GM21737 (cell line): ENCODE data around the gene PTBP2.
"Not testable (repeated sequence)": the region's sequence is repeated elsewhere in the genome, so short reads cannot be mapped to it uniquely, and the experiment has no call there.

Experiments used
- ATAC-seq: cut with Tn5 transposase; IDR thresholded peaks from one replicate; pipeline ENCODE4 v1.9.1; 2021; ENCODE audit warnings: mild to moderate bottlenecking, moderate library complexity; ENCODE audit not compliant: unreplicated experiment

The PTBP2 gene

DNA sequence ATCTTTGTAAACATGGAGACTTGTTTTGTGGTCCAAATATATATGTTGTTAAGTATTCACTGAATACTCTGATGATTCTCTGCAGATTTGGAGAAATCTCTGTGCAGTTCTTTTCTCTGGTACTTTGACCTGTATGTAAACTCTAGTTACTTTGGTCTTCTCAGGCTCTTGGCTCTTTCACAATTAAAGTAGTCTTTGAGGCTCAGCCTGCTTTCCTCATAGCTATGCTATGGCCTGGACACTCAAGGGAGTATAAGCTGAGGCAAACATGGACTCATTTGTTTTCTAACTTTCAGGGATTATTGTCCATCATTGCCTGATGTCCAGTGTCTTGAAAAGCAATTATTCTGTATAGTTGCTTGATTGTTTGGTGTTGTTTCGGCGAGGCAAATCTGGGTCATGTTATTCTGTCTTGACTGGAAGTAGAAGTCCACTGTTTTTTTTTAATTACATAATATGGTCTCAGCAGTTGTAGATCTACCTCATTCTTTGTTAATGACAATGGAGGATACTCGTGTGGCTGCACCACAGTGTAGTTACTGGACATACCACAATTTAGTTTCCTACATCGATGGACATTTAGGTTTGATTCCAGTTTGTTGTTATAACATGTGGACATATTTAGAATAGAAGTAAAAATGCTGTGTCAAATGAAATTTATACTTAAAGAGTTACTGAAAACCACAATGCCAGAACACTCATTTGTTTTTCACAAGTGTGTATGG, 9.2 kb downstream of the PTBP2 start:
- ATAC-seq = no peak

DNA sequence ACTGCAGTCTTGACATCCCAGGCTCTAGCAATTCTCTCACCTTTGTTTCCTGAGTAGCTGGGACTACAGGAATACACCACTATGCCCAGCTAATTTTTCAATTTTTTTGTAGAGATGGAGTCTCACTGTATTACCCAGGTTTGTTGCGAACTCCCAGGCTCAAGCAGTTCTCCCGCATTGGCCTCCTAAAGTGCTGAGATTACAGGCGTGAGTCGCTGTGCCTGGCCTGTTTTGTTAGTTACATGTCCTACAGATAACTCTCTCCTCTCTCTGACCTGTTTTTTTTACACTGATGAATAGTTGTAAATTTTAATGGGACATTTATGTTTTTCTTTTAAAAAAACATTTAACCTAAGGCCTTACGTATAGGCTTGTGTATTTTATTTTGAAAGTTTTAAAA, 19.8 kb downstream of the PTBP2 start:
- no peak for ATAC-seq

DNA sequence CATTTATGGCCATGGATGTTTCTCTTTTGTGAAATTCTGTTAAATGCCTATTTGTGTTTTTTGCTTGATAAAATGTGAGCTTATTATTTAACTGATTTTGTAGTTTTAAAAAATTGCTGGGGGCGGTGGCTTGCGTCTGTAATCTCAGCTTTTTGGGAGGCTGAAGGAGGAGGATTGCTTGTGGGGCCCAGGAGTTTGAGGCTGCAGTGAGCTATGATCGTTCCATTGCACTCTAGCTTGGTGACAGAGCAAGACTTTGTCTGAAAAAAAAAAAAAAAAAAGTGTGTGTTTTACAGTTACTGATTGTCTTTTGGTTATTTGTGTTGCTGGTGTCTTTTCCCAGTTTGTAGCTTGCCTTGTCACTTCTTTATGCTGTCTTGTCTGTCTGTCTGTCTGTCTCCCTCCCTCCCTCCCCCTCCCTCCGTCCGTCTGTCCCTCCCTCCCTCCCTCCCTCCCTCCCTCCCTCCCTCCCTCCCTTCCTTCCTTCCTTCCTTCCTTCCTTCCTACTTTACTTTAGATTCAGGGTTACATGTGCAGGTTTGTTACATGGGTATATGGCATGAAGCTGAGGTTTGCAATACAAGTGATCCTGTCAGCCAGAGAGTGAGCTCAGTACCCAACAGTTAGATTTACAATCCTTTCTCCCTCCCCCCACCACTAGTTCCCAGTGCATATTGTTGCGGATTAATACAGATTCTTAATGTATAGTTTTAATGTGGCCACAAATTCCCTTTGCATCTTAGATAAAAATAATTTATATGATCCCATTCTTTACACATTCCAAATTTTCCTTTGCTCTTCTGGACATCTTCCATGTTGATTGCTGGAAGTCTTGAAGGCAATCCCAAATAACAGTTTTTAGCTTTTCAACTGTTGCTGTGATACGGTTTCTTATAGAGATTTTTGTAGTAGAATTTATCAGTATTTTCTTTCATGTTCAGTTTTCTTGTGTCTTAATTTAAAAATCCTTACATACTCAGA, 25.1 kb downstream of the PTBP2 start:
- ATAC-seq = no peak

- no peak for ATAC-seq
These were observed 26.0 kb downstream of the PTBP2 start for GRCh38 chr1:96747565-96747964.

- ATAC-seq = no peak
These were observed 26.5 kb downstream of the PTBP2 start for GRCh38 chr1:96748078-96748477.

DNA sequence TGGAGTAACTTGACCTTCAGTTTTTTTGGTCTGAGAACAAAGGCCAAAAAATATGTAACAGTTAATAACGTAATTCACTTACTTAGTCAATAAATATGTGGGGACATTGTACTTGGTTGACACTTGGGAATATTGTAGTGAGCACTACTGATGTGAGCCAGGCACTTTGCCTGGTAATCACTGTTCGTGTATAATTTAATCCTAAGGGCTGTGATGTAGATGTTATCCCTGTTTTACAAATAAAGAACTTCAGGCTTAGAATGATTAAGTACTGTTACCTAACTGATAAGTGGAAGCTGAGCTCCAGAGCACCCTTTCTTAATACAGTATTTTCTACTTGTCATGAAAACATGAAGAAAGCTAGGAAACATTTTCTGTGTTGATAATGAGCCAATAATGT, 28.0 kb downstream of the PTBP2 start:
- ATAC-seq = no peak

- no peak for ATAC-seq
These were observed 30.8 kb downstream of the PTBP2 start for GRCh38 chr1:96752394-96752793.

- ATAC-seq = no peak
These were observed 35.2 kb downstream of the PTBP2 start for GRCh38 chr1:96756789-96757188.

GRCh38 chr1:96762586-96762985, 41.0 kb downstream of the PTBP2 start:
- ATAC-seq = not testable (repeated sequence)

DNA sequence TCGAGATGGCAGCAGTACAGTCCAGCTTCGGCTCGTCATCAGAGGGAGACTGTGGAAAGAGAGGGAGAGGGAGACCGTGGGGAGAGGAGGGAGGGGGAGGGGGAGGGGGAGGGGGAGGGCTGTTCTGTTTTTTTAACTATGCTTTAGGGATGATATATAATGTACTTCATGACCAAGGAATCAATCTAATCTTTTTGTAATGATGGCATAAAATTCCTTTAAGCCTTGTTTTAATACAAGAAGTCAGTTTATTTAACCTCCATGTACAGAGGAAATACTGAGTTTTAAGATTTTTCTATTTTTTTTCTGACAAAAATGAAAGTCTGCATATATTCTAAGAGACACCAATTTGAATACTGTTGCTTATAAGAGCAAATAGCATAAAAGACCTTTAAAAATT, 41.9 kb downstream of the PTBP2 start:
- ATAC-seq = no peak

- no peak for ATAC-seq
These were observed 42.9 kb downstream of the PTBP2 start for GRCh38 chr1:96764469-96764868.

GRCh38 chr1:96771847-96772246, 50.3 kb downstream of the PTBP2 start:
- ATAC-seq = no peak

DNA sequence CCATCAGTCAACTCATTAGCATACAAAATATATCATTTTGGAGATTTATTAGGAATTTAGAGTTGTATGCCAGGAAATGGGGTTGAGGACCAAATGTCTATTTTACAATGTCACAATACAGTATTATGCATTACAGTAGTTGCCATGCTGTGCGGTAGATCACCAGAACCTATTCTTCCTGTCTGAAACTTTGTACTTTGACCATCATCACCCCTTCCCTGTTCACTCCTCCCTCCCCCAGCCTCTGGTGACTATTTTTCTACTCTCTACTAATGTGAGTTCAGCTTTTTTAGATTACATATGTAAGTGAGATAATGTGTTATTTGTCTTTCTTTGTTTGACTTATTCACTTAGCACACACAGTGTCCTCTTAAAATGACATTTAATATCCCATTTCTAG, 50.8 kb downstream of the PTBP2 start:
- ATAC-seq = no peak

DNA sequence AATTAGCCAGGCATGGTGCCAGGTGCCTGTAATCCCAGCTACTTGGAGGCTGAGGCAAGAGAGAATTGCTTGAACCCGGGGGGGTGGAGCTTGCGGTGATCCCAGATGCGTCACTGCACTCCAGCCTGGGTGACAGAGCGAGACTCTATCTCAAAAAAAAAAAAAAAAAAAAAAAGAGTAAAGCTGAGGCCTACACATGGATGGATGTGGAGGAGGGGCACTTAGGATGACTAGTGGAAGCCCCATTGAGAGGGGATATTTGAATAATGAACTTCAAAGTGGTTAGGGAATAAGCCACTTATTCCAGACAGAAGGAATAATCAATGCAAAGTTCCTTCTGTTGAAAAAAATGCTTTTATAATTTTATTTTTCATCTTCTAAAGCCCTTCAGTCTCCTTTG, 51.4 kb downstream of the PTBP2 start:
- no peak for ATAC-seq

DNA sequence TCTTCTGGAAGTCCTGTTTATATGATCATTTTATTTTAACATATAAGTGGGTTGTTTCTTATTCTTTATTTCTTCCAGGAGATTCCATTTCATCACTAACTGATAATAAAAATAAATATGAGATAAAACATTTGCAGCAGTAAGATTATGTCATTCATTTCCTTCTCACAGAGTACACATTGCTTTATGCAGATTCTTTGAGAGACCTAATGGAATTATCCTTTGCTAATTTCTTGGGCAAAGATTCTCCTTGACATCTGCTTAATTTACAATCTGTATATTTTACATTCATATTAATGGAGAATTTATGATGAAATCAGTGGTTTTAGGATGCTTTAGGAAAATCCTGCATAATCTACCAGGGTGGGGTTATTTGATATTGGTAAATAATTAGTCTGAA, 60.6 kb downstream of the PTBP2 start:
- no peak for ATAC-seq

GRCh38 chr1:96782856-96783255, 61.3 kb downstream of the PTBP2 start:
- no peak for ATAC-seq

GRCh38 chr1:96790599-96790998, 69.0 kb downstream of the PTBP2 start:
- ATAC-seq = no peak

- no peak for ATAC-seq
These were observed 70.6 kb downstream of the PTBP2 start for GRCh38 chr1:96792220-96792619.

- not testable (repeated sequence) for ATAC-seq
These were observed 80.1 kb downstream of the PTBP2 start for GRCh38 chr1:96801696-96802095.

- ATAC-seq = no peak
These were observed 83.1 kb downstream of the PTBP2 start for GRCh38 chr1:96804648-96805047.

GRCh38 chr1:96808191-96808590, 86.6 kb downstream of the PTBP2 start:
- ATAC-seq = no peak

DNA sequence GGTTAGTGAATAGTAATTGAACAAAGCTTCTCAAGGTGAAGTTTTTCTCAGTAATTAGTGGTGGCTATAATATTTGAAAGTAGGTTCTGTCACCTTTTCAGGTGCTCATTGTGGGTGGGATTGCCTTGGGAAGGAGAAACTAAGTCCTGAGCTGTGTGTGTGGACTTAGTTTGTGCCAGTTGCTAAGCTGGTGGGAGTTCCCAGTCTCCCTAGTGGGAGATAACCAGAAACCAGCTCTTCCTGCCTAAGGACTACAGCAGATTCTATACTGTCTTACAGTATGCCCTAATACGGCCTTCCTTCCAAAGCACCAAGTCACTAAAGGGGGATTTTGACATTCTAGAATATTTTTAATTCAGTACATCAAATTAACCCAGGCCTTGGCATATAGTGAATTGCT, 94.3 kb downstream of the PTBP2 start:
- no peak for ATAC-seq
